ENCODE results near the gene SLC9A9. TPM values are rescaled to one million over a fixed set of nuclear protein-coding genes. Genes with fewer than 3 reads are reported as not detected.
"Not testable (repeated sequence)": the region's sequence is repeated elsewhere in the genome, so short reads cannot be mapped to it uniquely, and the experiment has no call there.

Gene SLC9A9
- total RNA-seq, 1 donor from 2014 or later, result 7.2 TPM

DNA sequence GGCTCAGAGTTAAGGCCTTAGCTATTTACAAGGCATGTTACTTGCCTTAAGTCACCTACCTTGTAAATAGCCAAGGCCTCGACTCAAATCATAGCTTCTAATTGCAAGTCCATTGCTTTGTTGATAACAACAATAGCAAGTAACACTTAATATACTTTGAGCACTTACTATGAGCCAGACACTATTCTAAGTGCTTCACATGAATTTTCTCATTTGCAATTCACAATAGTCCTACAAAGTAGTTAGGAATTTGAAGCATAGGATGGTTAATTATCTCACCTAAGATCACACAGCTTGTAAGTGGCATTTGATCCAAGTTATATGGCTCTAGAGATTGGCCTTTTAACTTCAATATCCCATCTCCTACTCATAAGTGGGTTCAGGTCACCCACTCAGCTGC is 28.4 kb downstream of the SLC9A9 start:
- DNase-seq (no peak), ATAC-seq (ENCODE audit: poor library complexity) (no peak)
- intact Hi-C loops (cut with DNase I), result no loop called here

DNA sequence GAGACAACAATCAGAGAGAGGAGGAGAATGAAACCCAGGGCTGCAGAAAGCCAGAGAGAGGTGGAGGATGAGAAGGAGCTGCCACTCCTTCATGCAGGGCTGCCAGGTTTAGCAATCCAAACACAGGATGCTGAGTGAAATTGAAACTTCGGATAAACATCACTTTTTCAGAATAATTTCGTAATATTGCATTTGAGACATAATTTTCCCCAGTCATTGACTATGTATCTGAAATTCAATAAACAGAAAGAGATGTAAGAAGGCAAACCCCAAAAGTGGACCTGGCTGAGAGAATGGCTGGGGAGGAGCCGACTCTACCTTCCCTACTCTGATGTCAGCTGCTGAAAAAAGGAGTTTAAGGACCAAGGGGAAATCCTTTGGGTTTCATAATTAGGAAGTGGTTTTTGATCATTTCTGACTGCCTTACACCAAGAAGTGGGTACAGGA is 33.8 kb downstream of the SLC9A9 start:
- intact Hi-C loops (cut with DNase I), result no loop called here
- ATAC-seq (ENCODE audit: poor library complexity), result peak; percentile 36
- DNase-seq, result no peak

DNA sequence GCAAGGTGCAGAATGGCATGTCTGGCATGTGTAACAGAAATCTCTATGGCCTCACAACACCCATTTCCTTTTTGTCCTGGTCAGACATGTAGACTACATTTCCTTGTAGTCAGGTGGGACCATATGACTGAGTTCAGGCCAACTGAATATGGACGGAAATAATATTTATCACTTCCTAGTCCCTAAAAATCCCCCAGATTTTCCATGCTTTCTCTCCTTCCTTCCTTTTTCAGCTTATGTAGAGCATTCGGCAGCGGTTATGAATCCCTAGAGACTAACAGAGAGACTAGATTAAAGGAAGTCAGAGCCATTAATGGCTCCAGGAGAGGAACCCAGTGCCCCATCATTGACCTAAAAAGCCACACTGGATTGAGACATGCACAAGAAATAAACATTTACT is 35.8 kb downstream of the SLC9A9 start:
- intact Hi-C loops (cut with DNase I), result no loop called here
- DNase-seq (no peak), ATAC-seq (ENCODE audit: poor library complexity) (no peak)

DNA sequence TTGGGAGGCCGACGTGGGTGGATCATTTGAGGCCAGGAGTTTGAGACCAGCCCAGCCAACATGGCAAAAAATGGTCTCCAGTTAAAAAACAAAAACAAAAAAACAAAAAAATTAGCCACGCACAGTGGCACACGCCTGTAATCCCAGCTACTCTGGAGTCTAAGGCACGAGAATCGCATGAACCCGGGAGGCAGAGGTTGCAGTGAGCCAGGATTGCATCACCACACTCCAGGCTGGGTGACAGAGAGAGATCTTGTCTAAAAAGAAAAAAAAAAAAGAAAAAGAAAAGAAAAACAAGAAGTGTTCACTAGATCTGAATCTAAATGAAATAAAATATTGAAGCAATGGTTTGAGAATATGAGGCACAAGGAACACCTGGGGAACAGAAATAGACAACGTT is 36.7 kb downstream of the SLC9A9 start:
- DNase-seq (peak; percentile 77), ATAC-seq (ENCODE audit: poor library complexity) (peak; percentile 69)
- intact Hi-C loops (cut with DNase I), result no loop called here

DNA sequence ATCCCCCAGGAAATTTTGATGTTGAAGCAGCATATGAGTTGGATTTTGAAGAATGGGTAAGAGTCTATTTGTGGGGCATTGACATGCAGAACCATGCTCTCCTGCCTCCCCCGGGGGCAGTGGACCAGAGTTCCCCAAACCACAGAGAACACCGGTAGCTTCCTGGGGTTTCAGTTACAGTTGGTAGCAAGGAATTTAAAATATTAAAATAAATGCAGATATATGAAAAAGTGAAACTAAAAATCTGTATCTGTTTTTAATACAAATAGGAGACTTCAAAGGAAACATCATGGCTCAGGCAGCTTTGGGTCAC is 37.4 kb downstream of the SLC9A9 start:
- intact Hi-C loops (cut with DNase I), result no loop called here
- DNase-seq (no peak), ATAC-seq (ENCODE audit: poor library complexity) (no peak)

DNA sequence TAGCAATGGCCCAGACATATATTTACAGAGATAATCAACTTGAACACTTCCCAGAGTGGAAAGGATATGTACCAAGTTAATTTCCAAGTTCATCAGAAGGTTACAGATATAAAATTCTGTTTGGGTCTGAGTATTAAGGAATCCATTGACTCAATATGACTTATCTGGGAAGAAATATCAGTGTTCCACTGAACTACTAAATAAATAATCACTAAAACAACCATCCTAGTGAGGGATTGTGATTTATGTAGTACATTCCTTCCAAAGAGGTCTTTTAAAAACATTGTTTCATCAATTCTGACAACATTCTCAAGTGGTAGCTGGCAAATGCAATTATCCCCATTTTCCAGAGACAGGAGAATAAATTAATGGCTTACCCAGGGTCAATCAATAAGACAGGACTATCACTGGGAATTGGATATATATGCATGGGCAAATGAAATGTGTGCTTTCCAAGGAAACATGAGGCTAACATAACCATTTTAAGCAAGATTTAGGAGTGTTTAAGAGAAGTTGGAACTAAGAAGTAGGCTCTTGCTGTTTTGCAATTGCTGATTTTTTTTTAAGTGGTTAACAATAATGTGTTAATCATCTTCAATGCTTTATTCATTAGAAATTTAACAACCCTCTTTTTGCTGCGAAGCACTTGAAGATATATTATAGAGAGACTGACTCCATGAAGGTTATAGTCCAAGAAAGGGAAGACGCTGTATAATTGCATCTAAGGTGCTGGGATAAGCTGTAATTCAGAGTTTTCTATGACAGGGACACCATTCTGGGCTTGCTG is 37.9 kb downstream of the SLC9A9 start:
- ATAC-seq (ENCODE audit: poor library complexity), result no peak
- DNase-seq, result no peak
- intact Hi-C loops (cut with DNase I), result no loop called here

DNA sequence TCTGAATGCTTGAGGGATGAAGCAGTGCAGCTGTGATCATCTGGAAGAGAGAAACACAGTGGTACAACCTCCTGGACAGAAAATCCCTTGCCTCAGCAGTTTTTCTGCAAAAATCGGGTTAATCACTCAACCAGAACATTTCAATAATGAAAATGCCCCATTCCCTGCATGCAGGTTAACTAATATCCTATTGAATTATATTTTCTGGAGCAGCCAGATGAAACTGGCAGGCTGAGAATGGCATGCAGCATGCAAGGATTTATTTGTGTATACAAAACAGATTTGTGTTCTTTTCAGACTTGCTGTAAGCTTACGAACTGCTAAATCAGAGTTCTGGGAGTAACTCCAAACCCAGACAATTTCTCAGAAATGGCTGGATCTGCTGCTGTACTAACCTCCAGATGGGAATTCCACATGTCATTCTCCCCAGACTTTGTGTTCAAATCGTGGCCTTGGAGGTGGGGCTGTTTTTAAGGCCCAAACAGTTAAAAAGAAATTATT is 39.1 kb downstream of the SLC9A9 start:
- intact Hi-C loops (cut with DNase I), result no loop called here
- DNase-seq (no peak), ATAC-seq (ENCODE audit: poor library complexity) (peak; percentile 85)

DNA sequence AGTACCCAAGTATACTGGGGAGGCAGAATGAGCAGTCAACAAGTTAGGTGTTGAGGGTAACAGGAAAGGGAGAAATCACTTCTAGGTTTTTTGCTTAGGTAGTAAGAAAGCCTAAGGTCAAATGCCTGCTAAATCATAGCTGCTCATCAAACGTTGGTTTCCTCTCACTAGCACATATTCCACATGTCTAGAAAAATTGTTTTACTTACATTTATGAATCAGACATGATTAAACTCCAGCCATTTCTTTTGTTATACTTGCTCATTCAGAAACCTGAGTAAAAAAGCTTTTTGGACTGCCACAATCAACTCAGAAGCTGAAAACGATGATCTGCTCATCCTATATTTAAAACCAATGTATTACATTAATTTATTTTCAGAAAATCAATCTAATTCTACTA is 40.2 kb downstream of the SLC9A9 start:
- ATAC-seq (ENCODE audit: poor library complexity) (no peak), DNase-seq (no peak)
- intact Hi-C loops (cut with DNase I), result no loop called here

DNA sequence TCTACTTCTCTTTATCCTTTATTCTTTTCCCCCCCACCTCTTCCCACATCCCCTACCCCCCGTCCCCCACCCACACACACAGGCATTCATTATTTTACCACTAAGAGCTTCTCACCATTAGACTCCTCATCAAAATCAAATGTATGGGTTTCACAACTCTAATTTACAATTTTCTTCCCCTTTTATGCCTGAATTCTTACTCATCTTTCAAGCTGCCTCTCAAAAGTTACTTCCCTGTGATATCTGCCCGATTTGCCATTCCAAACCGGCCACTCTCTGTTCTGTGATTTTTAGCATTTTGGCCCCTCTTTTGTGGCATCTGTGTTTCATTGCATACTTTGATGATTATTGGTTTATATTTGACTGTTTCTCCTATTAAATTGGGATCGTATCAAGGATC is 42.2 kb downstream of the SLC9A9 start:
- intact Hi-C loops (cut with DNase I), result no loop called here
- ATAC-seq (ENCODE audit: poor library complexity) (no peak), DNase-seq (no peak)

DNA sequence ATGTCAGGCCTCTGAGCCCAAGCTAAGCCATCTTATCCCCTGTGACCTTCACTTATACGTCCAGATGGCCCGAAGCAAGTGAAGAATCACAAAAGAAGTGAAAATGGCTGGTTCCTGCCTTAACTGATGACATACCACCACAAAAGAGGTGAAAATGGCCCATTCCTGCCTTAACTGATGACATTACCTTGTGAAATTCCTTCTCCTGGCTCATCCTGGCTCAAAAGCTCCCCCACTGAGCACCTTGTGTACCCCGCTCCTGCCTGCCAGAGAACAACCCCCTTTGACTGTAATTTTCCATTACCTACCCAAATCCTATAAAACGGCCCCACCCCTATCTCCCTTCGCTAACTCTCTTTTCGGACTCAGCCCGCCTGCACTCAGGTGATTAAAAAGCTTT is 42.8 kb downstream of the SLC9A9 start:
- DNase-seq; ATAC-seq (ENCODE audit: poor library complexity); intact Hi-C loops (cut with DNase I): not testable (repeated sequence)

DNA sequence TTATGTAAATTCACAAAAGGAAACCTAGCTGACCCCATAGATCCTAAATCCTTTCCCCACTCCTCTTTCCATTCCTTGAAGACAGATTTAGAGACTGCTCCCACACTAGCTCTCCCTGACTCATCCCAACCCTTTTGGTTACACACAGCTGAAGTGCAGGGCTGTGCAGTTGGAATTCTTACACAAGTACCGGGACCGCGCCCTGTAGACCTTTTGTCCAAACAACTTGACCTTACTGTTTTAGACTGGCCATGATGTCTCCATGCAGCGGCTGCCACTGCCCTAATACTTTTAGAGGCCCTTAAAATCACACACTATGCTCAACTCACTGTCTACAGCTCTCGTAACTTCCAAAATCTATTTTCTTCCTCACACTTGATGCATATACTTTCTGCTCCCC is 47.2 kb downstream of the SLC9A9 start:
- intact Hi-C loops (cut with DNase I); ATAC-seq (ENCODE audit: poor library complexity); DNase-seq: not testable (repeated sequence)

DNA sequence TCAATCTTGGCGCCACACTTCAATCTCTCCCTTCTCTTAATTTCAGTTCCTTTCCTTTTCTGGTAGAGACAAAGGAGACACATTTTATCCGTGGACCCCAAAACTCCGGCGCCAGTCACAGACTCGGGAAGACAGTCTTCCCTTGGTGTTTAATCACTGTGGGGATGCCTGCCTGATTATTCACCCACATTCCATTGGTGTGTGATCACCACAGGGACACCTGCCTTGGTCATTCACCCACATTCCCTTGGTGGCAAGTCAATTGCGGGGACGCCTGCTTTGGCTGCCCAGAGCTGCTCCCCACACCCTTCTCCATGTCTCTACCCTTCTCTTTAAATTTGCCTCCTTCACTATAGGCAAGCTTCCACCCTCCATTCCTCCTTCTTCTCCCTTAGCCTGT is 50.1 kb downstream of the SLC9A9 start:
- ATAC-seq (ENCODE audit: poor library complexity); intact Hi-C loops (cut with DNase I); DNase-seq: not testable (repeated sequence)

DNA sequence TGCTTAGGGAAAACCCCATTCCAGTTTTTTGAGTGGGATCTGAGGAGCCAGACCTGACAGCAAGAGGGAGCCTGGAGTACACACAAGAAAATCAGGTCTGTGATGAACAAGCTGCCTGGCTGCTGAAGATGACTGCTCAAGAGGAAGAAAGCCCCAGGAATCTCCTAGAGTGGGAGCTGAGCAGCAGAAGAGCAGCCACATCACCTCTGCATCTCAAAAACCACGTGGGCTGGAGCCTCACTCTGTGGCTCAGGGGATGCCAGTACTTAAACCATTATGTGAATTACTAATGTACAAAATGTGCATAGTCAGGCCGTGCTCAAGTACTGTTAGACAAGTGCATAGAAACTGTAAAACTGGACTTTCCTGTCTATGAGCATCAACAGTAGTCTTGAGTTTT is 52.4 kb downstream of the SLC9A9 start:
- no peak for DNase-seq
- ATAC-seq (ENCODE audit: poor library complexity), result no peak
- intact Hi-C loops (cut with DNase I), result no loop called here

DNA sequence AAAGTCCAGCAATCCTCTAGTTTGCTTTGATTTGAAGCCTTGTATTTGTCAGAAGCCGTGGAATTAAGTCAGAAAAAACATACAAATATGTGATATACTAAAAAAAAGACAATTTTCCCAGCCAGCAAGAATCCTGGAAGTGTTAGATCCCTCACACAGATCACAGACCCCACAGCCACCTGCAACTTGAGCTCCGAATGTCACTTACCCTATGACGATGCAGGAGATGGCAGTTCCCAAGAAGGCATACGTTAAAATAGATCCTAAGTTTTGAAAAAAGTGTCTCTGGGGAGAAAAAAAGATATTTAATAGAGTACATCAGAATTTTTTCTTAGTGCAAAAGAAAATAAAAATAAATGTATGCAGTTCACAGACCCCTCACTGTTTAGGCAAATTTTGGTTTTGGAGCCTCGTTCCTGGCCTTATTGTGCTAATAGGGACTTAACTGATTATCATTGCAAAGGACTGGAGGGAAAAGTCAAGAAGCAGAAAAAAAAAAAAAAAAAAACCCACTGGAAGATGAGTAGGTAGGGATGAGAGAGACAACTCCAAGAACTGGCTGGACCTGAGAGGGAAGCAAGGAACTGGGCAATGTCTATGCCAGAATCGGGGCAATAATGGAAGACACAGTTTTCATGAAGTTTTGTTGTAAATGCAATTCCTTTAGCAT is 53.3 kb downstream of the SLC9A9 start:
- intact Hi-C loops (cut with DNase I), result no loop called here
- ATAC-seq (ENCODE audit: poor library complexity) (no peak), DNase-seq (no peak)

DNA sequence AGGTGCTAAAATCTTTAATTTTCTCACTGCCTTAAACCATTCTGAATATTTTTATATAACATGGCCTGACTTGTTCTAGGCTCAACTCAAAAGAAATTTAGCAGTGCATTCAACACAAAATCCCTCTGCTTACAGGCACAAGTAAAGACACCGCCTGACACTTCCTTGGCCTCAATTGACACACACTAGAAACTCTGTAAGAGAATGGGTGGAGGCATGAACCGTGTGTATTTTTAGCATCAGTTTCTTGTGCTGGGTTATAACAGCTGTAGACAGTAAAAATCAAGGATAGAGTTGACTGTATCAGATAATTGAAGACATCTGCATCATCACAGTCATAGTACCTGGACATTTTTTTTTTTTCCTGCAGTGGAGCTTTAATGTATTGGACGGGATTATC is 54.3 kb downstream of the SLC9A9 start:
- intact Hi-C loops (cut with DNase I), result no loop called here
- DNase-seq (no peak), ATAC-seq (ENCODE audit: poor library complexity) (peak; percentile 56)

DNA sequence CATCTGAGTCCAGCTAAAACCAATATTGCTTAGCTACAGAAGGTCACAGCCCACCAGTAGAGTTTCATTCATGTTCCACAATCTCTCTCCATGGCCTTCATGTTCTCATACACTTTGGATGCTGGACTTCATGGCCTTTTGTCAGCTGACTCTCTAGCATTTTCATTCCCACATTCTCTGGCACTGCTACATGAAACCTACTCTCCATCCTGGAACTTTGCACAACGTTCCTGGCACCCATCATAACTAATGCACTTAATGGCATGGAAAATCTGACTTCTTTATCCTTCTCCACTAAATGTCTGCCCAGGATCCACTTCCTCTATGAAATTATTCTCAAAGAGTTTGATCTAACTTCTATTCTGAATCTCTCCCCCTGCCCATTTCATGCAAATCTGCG is 56.9 kb downstream of the SLC9A9 start:
- DNase-seq, result no peak
- no peak for ATAC-seq (ENCODE audit: poor library complexity)
- intact Hi-C loops (cut with DNase I), result no loop called here

DNA sequence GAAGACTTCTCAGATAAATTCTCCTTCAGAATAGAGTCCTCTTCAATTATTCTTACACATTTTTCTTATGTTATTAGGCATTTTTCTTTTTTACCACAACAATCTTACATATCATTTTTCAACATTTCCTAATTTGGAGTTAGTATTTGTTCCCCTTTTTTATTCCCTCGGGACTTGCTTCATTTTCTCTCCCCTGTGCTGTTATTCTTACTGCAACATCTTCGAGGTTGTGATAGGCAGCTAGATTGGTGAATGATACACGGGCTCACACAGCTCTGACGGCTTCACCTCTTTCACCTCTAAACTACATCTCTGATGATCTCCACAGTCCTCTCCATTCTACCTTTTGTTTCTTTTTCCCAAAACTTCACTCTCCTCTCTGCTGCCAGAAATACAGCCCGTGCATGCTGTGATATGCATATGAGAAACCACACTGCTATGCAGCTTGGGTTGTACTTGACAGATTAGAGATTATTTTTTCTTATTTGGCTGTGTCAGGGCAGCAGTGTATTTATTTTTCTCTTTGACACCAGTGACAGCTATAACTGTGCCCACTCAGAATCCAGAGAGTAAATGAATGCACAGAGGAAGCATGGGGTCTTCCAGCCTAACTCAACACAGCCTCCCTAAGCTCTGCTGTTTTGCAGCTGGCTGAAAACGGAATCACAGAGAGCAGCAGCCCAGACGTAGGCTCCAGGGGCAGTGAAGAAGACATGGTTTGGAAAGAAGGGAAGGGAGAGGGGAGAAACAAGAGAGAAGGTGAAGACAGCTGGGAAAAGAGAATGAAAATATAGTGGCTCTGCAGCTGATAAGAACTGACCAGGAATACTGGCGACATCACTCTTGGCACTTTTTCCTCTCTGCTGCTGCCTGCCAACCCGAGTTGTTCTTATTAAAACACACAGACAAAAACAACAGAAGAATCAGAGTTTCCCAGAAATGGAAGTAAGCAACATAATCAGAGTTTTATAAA is 61.8 kb downstream of the SLC9A9 start:
- peak; percentile 87 for ATAC-seq (ENCODE audit: poor library complexity)
- intact Hi-C loops (cut with DNase I), result no loop called here
- DNase-seq, result peak; percentile 65

DNA sequence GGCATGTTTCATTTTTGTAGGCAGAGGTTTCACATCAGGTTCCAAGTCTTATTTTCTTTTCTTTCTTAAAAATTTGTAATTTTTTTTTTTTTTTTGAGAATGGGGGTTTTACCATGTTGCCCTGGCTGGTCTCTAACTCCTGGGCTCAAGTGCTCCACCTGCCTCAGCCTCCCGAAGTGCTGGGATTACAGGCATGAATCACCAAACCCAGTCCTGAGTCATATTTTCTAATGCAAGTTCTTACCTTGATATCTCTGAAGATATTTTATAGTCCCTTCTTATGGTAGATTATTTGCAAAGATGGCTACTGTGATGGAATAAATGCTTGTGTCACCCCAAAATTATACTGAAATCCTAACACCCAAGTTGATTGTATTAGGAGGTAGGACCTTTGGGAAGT is 63.8 kb downstream of the SLC9A9 start:
- intact Hi-C loops (cut with DNase I), result no loop called here
- no peak for DNase-seq

DNA sequence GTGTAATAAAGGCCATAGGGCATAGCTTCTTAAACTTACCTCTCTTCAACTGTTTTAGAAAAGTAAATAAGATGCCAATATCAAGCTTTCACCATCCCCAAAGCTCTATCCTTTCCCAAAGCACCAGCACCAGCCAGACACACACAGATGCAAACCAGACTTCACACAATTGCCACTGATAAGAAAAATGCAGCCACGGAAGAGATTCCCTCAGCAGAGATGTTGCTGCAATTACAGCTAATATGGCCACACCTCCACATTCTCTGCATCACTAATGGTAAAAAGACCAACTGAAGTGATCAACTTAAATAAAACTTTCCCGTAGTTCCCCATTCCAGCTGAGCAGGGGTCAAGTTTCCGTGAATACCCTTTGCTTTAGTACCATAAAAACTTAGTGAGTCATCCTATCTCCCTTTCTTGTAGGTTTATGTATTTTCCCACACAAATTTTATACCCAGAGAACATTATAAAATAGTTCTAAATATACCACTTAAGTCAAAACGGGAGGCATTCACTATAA is 64.4 kb downstream of the SLC9A9 start:
- intact Hi-C loops (cut with DNase I), result no loop called here
- ATAC-seq (ENCODE audit: poor library complexity) (no peak), DNase-seq (no peak)

More for the DNA sequence above, 63.8 kb downstream of the SLC9A9 start:
- ATAC-seq (ENCODE audit: poor library complexity), result no peak

All from Right ventricle myocardium superior (tissue), 1 donor.